ENCODE measurements around the gene FEN1.

FEN1 gene

GRCh38 chr11:61792310-61793082 is at the start of gene FEN1, which contains the start of gene TMEM258:
FEN1 (plus strand) TSS chr11:61792911; CDS start chr11:61795362, 2,451 bp downstream.
TMEM258 (minus strand) TSS chr11:61792599; CDS start chr11:61792558, 41 bp downstream.
- DNase-seq (ENCODE audit: low read depth in 4 of 4, low spot score in 1 of 4): peak; percentile 71 to 83 (median 78)

- no peak for DNase-seq (ENCODE audit: low read depth in 4 of 4, low spot score in 1 of 4)
Observed at GRCh38 chr11:61743486-61744095, 49.1 kb upstream of the FEN1 start.

GRCh38 chr11:61744181-61744580 is 48.5 kb upstream of the FEN1 start:
- no peak for DNase-seq (ENCODE audit: low read depth in 4 of 4, low spot score in 1 of 4)

- DNase-seq (ENCODE audit: low read depth in 4 of 4, low spot score in 1 of 4): no peak
Observed at GRCh38 chr11:61744609-61745156, 48.0 kb upstream of the FEN1 start.

GRCh38 chr11:61745781-61746441 is 46.8 kb upstream of the FEN1 start:
- DNase-seq (ENCODE audit: low read depth in 4 of 4, low spot score in 1 of 4): no peak

GRCh38 chr11:61746442-61747191 is 46.1 kb upstream of the FEN1 start:
- no peak for DNase-seq (ENCODE audit: low read depth in 4 of 4, low spot score in 1 of 4)

- DNase-seq (ENCODE audit: low read depth in 4 of 4, low spot score in 1 of 4): peak in 2 of 4 experiments; percentile 14 to 25
Observed at GRCh38 chr11:61747192-61747966, 45.3 kb upstream of the FEN1 start.

GRCh38 chr11:61747967-61748285 is 44.8 kb upstream of the FEN1 start:
- no peak for DNase-seq (ENCODE audit: low read depth in 4 of 4, low spot score in 1 of 4)

GRCh38 chr11:61749591-61750217 is 43.0 kb upstream of the FEN1 start:
- DNase-seq (ENCODE audit: low read depth in 4 of 4, low spot score in 1 of 4): no peak

- no peak for DNase-seq (ENCODE audit: low read depth in 4 of 4, low spot score in 1 of 4)
Observed at GRCh38 chr11:61750631-61751273, 42.0 kb upstream of the FEN1 start.

GRCh38 chr11:61751384-61751783 is 41.3 kb upstream of the FEN1 start:
- DNase-seq (ENCODE audit: low read depth in 4 of 4, low spot score in 1 of 4): no peak

GRCh38 chr11:61752117-61752924 is 40.4 kb upstream of the FEN1 start, which contains the start of gene MYRF:
MYRF (plus strand) TSS chr11:61752636; CDS start chr11:61752745, 109 bp downstream.
- DNase-seq (ENCODE audit: low read depth in 4 of 4, low spot score in 1 of 4): peak; percentile 17 to 39 (median 36)

- DNase-seq (ENCODE audit: low read depth in 4 of 4, low spot score in 1 of 4): no peak
Observed at GRCh38 chr11:61752925-61753521, 39.7 kb upstream of the FEN1 start.

GRCh38 chr11:61753672-61754071 is 39.0 kb upstream of the FEN1 start:
- DNase-seq (ENCODE audit: low read depth in 4 of 4, low spot score in 1 of 4): no peak

GRCh38 chr11:61754534-61755482 is 37.9 kb upstream of the FEN1 start:
- no peak for DNase-seq (ENCODE audit: low read depth in 4 of 4, low spot score in 1 of 4)

GRCh38 chr11:61756147-61756451 is 36.6 kb upstream of the FEN1 start:
- DNase-seq (ENCODE audit: low read depth in 4 of 4, low spot score in 1 of 4): no peak
